GM12891 (cell line): ENCODE results near the gene APC2.

ENCODE experiments used
- DNase-seq: peaks from one replicate; pipeline ENCODE4 v3.0.0; 2011; ENCODE audit warnings: low spot score; ENCODE audit not compliant: insufficient read length
- FAIRE-seq: peaks from 2 replicates; lab custom pipeline; 2011; peaks lifted over from hg19 to GRCh38; lab: Jason Lieb, UNC
- PAX5 ChIP-seq: IDR thresholded peaks from 2 replicates; pipeline ENCODE4 v1.6.1; 2011; ENCODE audit warnings: low read length, moderate library complexity, mild to moderate bottlenecking; ENCODE audit not compliant: insufficient read depth, severe bottlenecking
- POLR2A ChIP-seq: IDR thresholded peaks from 2 replicates; pipeline ENCODE4 v1.6.1; 2011; ENCODE audit warnings: low read depth, low read length, control low read depth
- POLR2AphosphoS5 ChIP-seq: IDR thresholded peaks from 2 replicates; pipeline ENCODE4 v1.6.1; 2011; ENCODE audit warnings: low read depth, low read length, control low read depth
- POU2F2 ChIP-seq: IDR thresholded peaks from 2 replicates; pipeline ENCODE4 v1.6.1; 2011; ENCODE audit warnings: low read depth, mild to moderate bottlenecking, control low read depth, low read length, moderate library complexity
- SPI1 ChIP-seq: IDR thresholded peaks from 2 replicates; pipeline ENCODE4 v1.6.1; 2011; ENCODE audit warnings: low read depth, low read length, control low read depth
- TAF1 ChIP-seq: IDR thresholded peaks from 2 replicates; pipeline ENCODE4 v1.6.1; 2011; ENCODE audit warnings: low read depth, low read length, control low read depth

APC2 gene

GRCh38 chr19:1466018-1466460, 16.1 kb downstream of the APC2 start:
- FAIRE-seq (no peak), DNase-seq (no peak)
- TF ChIP-seq SPI1 (no peak), POLR2AphosphoS5 (no peak), POLR2A (no peak), PAX5 (no peak), TAF1 (no peak), POU2F2 (no peak)

- DNase-seq (no peak), FAIRE-seq (no peak)
- TF ChIP-seq POLR2AphosphoS5 (no peak), PAX5 (no peak), TAF1 (no peak), SPI1 (no peak), POU2F2 (no peak), POLR2A (no peak)
Observed at GRCh38 chr19:1466461-1467214, 16.7 kb downstream of the APC2 start.

GRCh38 chr19:1467215-1467489, 17.2 kb downstream of the APC2 start:
- DNase-seq, result no peak
- no peak for FAIRE-seq
- TF ChIP-seq TAF1, result no peak
- TF ChIP-seq SPI1, result no peak
- TF ChIP-seq PAX5, result no peak
- no peak for TF ChIP-seq POLR2AphosphoS5
- no peak for TF ChIP-seq POLR2A
- TF ChIP-seq POU2F2, result no peak

GRCh38 chr19:1467490-1468273, 17.8 kb downstream of the APC2 start:
- FAIRE-seq (no peak), DNase-seq (no peak)
- no peak for TF ChIP-seq POLR2AphosphoS5
- TF ChIP-seq POLR2A, result no peak
- TF ChIP-seq POU2F2, result no peak
- no peak for TF ChIP-seq TAF1

GRCh38 chr19:1468274-1468820, 18.4 kb downstream of the APC2 start:
- TF ChIP-seq PAX5 (no peak), POLR2AphosphoS5 (no peak), TAF1 (no peak), SPI1 (no peak), POU2F2 (no peak), POLR2A (no peak)
- no peak for DNase-seq
- no peak for FAIRE-seq

- DNase-seq (no peak), FAIRE-seq (no peak)
- TF ChIP-seq SPI1 (no peak), POLR2A (no peak), POLR2AphosphoS5 (no peak), PAX5 (no peak), TAF1 (no peak), POU2F2 (no peak)
Observed at GRCh38 chr19:1468821-1469254, 18.9 kb downstream of the APC2 start.

- no peak for DNase-seq
- TF ChIP-seq POLR2AphosphoS5 (no peak), POLR2A (no peak), SPI1 (no peak), TAF1 (no peak), PAX5 (no peak)
Observed at GRCh38 chr19:1469255-1470054, 19.5 kb downstream of the APC2 start.

GRCh38 chr19:1470055-1470304, 20.1 kb downstream of the APC2 start:
- no peak for DNase-seq
- FAIRE-seq, result no peak
- no peak for TF ChIP-seq POLR2A
- no peak for TF ChIP-seq SPI1
- no peak for TF ChIP-seq TAF1
- TF ChIP-seq PAX5, result no peak
- no peak for TF ChIP-seq POU2F2
- TF ChIP-seq POLR2AphosphoS5, result no peak

More at GRCh38 chr19:1469255-1470054, 19.5 kb downstream of the APC2 start:
- no peak for FAIRE-seq
